Activated T-helper 2 cell treated with anti-CD3 and anti-CD28 coated beads, Interferon-gamma antibody, Interleukin-2, Interleukin-4, amounts not matched to agents 10 μg/mL and 5 μg/mL and 100 μg/mL, durations not matched to agents 14 hours and 24 hours and 36 hours (primary cell): Measurements from ENCODE around the gene GNPTG. TPM values are rescaled to one million over a fixed set of nuclear protein-coding genes. Genes with fewer than 3 reads are reported as not detected.
A peak's percentile ranks its signal among the peaks of the same experiment; 100 is the strongest.

Source experiments
- DNase-seq: peaks from one replicate; pipeline ENCODE4 v3.0.0; 2021; ENCODE audit warnings: low spot score
- H3K27ac Mint-ChIP-seq: one replicate; pipeline ENCODE4 v1.8.0; 2021; ENCODE audit warnings: mixed read lengths
- H3K27me3 Mint-ChIP-seq: one replicate; pipeline ENCODE4 v1.8.0; 2021; ENCODE audit warnings: low read depth, mixed read lengths
- H3K36me3 Mint-ChIP-seq: one replicate; pipeline ENCODE4 v1.8.0; 2021; ENCODE audit warnings: low read depth, mixed read lengths
- H3K4me1 Mint-ChIP-seq: one replicate; pipeline ENCODE4 v1.8.0; 2021; ENCODE audit warnings: low read depth, mixed read lengths
- H3K4me3 Mint-ChIP-seq: one replicate; pipeline ENCODE4 v1.8.0; 2021; ENCODE audit warnings: low read depth, mild to moderate bottlenecking, moderate library complexity, mixed read lengths
- H3K9me3 Mint-ChIP-seq: one replicate; pipeline ENCODE4 v1.8.0; 2021; ENCODE audit warnings: mixed read lengths
- intact Hi-C: fragments of 100-400 bp; cut with micrococcal nuclease; formaldehyde crosslinking; loops from one replicate; pipeline ENCODE4 v1.15.1; 2023
- total RNA-seq: library from RNA; stranded (reverse); gene quantifications from 2 replicates; pipeline ENCODE4 v1.2.3, GENCODE V29; 2022

GNPTG gene
- total RNA-seq, 1 donor from 2014 or later = 24.1 TPM

GRCh38 chr16:1340730-1341494 lies 10.8 kb upstream of the GNPTG start:
- no peaks in the 10 kb centered on the region for H3K36me3 Mint-ChIP-seq
- H3K4me3 Mint-ChIP-seq = no peak overlapping the region
- no peak overlapping the region for H3K27ac Mint-ChIP-seq
- peaks cover 12% of the 10 kb centered on the region for H3K4me1 Mint-ChIP-seq
- no peak for DNase-seq
- H3K9me3 Mint-ChIP-seq = no peaks in the 10 kb centered on the region
- peaks cover 2% of the 10 kb centered on the region for H3K27me3 Mint-ChIP-seq
- intact Hi-C loops = no loop called here

GRCh38 chr16:1341495-1342420 lies 10.0 kb upstream of the GNPTG start:
- DNase-seq = no peak
- Mint-ChIP-seq H3K4me1 (peaks cover 12% of the 10 kb centered on the region), H3K27me3 (no peaks in the 10 kb centered on the region)

GRCh38 chr16:1342526-1343427 lies 9.0 kb upstream of the GNPTG start:
- no peak overlapping the region for H3K27ac Mint-ChIP-seq
- H3K4me1 Mint-ChIP-seq = peaks cover 12% of the 10 kb centered on the region
- peak; percentile 91 for DNase-seq
- H3K4me3 Mint-ChIP-seq = peak overlapping the region; percentile 42
- no peaks in the 10 kb centered on the region for H3K9me3 Mint-ChIP-seq
- H3K36me3 Mint-ChIP-seq = no peaks in the 10 kb centered on the region
- intact Hi-C loops = loop anchor here (1.0 kb wide), 1 partner anchor 9 kb away; the partner anchor contains the start of genes GNPTG and TSR3
- no peaks in the 10 kb centered on the region for H3K27me3 Mint-ChIP-seq

More at GRCh38 chr16:1341495-1342420, 10.0 kb upstream of the GNPTG start:
- no peak overlapping the region for H3K4me3 Mint-ChIP-seq
- no peaks in the 10 kb centered on the region for H3K9me3 Mint-ChIP-seq
- H3K36me3 Mint-ChIP-seq = no peaks in the 10 kb centered on the region
- intact Hi-C loops = no loop called here
- H3K27ac Mint-ChIP-seq = no peak overlapping the region

GRCh38 chr16:1343428-1344242 lies 8.1 kb upstream of the GNPTG start:
- no peak overlapping the region for H3K27ac Mint-ChIP-seq
- peak overlapping the region; percentile 41 for H3K4me3 Mint-ChIP-seq
- intact Hi-C loops = loop anchor here (1.0 kb wide), 1 partner anchor 8 kb away; the partner anchor contains the start of genes GNPTG and TSR3
- H3K9me3 Mint-ChIP-seq = no peaks in the 10 kb centered on the region
- peaks cover 12% of the 10 kb centered on the region for H3K4me1 Mint-ChIP-seq
- DNase-seq = no peak
- H3K36me3 Mint-ChIP-seq = no peaks in the 10 kb centered on the region
- no peaks in the 10 kb centered on the region for H3K27me3 Mint-ChIP-seq

- no peak for DNase-seq
- Mint-ChIP-seq H3K4me3 (no peak overlapping the region), H3K36me3 (no peaks in the 10 kb centered on the region), H3K9me3 (no peaks in the 10 kb centered on the region), H3K27ac (no peak overlapping the region), H3K27me3 (no peaks in the 10 kb centered on the region), H3K4me1 (peaks cover 12% of the 10 kb centered on the region)
- intact Hi-C loops = no loop called here
Observed at GRCh38 chr16:1344499-1344898, 7.2 kb upstream of the GNPTG start.

- Mint-ChIP-seq H3K9me3 (no peaks in the 10 kb centered on the region), H3K27me3 (no peaks in the 10 kb centered on the region), H3K36me3 (peaks cover 2% of the 10 kb centered on the region), H3K4me3 (no peak overlapping the region), H3K27ac (no peak overlapping the region), H3K4me1 (peaks cover 12% of the 10 kb centered on the region)
- no peak for DNase-seq
- intact Hi-C loops = no loop called here
Observed at GRCh38 chr16:1345087-1345486, 6.6 kb upstream of the GNPTG start.

- intact Hi-C loops = no loop called here
- no peak overlapping the region for H3K4me3 Mint-ChIP-seq
Observed at GRCh38 chr16:1345651-1346421, 5.9 kb upstream of the GNPTG start.

GRCh38 chr16:1346422-1347285 lies 5.1 kb upstream of the GNPTG start:
- intact Hi-C loops = no loop called here
- Mint-ChIP-seq H3K27me3 (no peaks in the 10 kb centered on the region), H3K4me1 (peaks cover 15% of the 10 kb centered on the region), H3K4me3 (no peak overlapping the region), H3K9me3 (no peaks in the 10 kb centered on the region), H3K36me3 (peaks cover 5% of the 10 kb centered on the region), H3K27ac (no peak overlapping the region)
- DNase-seq = no peak

More at GRCh38 chr16:1345651-1346421, 5.9 kb upstream of the GNPTG start:
- DNase-seq = no peak
- H3K36me3 Mint-ChIP-seq = peaks cover 5% of the 10 kb centered on the region
- H3K27ac Mint-ChIP-seq = no peak overlapping the region
- no peaks in the 10 kb centered on the region for H3K9me3 Mint-ChIP-seq
- no peaks in the 10 kb centered on the region for H3K27me3 Mint-ChIP-seq
- peaks cover 15% of the 10 kb centered on the region for H3K4me1 Mint-ChIP-seq

GRCh38 chr16:1347286-1347855 lies 4.4 kb upstream of the GNPTG start:
- no peaks in the 10 kb centered on the region for H3K9me3 Mint-ChIP-seq
- peaks cover 5% of the 10 kb centered on the region for H3K36me3 Mint-ChIP-seq
- no peak for DNase-seq
- H3K4me1 Mint-ChIP-seq = peaks cover 13% of the 10 kb centered on the region
- no peak overlapping the region for H3K27ac Mint-ChIP-seq
- intact Hi-C loops = no loop called here
- no peaks in the 10 kb centered on the region for H3K27me3 Mint-ChIP-seq
- no peak overlapping the region for H3K4me3 Mint-ChIP-seq

- DNase-seq = no peak
- H3K27me3 Mint-ChIP-seq = no peaks in the 10 kb centered on the region
- H3K4me1 Mint-ChIP-seq = peaks cover 12% of the 10 kb centered on the region
- no peak overlapping the region for H3K27ac Mint-ChIP-seq
- H3K9me3 Mint-ChIP-seq = no peaks in the 10 kb centered on the region
- H3K36me3 Mint-ChIP-seq = peaks cover 5% of the 10 kb centered on the region
- intact Hi-C loops = no loop called here
- no peak overlapping the region for H3K4me3 Mint-ChIP-seq
Observed at GRCh38 chr16:1347962-1348361, 3.8 kb upstream of the GNPTG start.
